ENCODE results near the gene DNAH14.
A peak's percentile ranks its signal among the peaks of the same experiment; 100 is the strongest.
"Not testable (repeated sequence)": the region's sequence is repeated elsewhere in the genome, so short reads cannot be mapped to it uniquely, and the experiment has no call there.

The DNAH14 gene

GRCh38 chr1:224929335-224930237, at the start of gene DNAH14:
TSS of gene DNAH14 (plus strand) at chr1:224929675. CDS start at chr1:224952703, 23,028 bp downstream.
- DNase-seq (ENCODE audit: low spot score), result no peak
- no peak for TF ChIP-seq CTCF (IDR thresholded peaks at IDR 0.05)
- peak within 1 kb of the TSS in 1 of 2 donors; percentile 28 for H3K27ac ChIP-seq
- peak within 1 kb of the TSS; percentile 75 for H3K4me3 ChIP-seq

GRCh38 chr1:224880593-224881307, 48.7 kb upstream of the DNAH14 start:
- no peak for TF ChIP-seq CTCF (IDR thresholded peaks at IDR 0.05)
- Histone ChIP-seq H3K4me3 (no peak overlapping the region), H3K27ac (no peak overlapping the region)
- no peak for DNase-seq (ENCODE audit: low spot score)

GRCh38 chr1:224881308-224881692, 48.2 kb upstream of the DNAH14 start:
- not testable (repeated sequence) for DNase-seq (ENCODE audit: low spot score); H3K4me3 ChIP-seq; H3K27ac ChIP-seq

GRCh38 chr1:224881762-224882211, 47.7 kb upstream of the DNAH14 start:
- no peak for TF ChIP-seq CTCF (IDR thresholded peaks at IDR 0.05)
- Histone ChIP-seq H3K4me3 (no peak overlapping the region), H3K27ac (no peak overlapping the region)
- no peak for DNase-seq (ENCODE audit: low spot score)

- no peak for DNase-seq (ENCODE audit: low spot score)
- H3K27ac ChIP-seq, result no peak overlapping the region
- no peak for TF ChIP-seq CTCF (IDR thresholded peaks at IDR 0.05)
- no peak overlapping the region for H3K4me3 ChIP-seq
Observed at GRCh38 chr1:224882264-224882663, 47.2 kb upstream of the DNAH14 start.

- no peak for DNase-seq (ENCODE audit: low spot score)
- no peak overlapping the region for H3K4me3 ChIP-seq
- no peak overlapping the region for H3K27ac ChIP-seq
- no peak for TF ChIP-seq CTCF (IDR thresholded peaks at IDR 0.05)
Observed at GRCh38 chr1:224883091-224883490, 46.4 kb upstream of the DNAH14 start.

GRCh38 chr1:224884361-224884801, 45.1 kb upstream of the DNAH14 start:
- TF ChIP-seq CTCF (IDR thresholded peaks at IDR 0.05), result no peak
- no peak overlapping the region for H3K27ac ChIP-seq
- H3K4me3 ChIP-seq, result no peak overlapping the region
- DNase-seq (ENCODE audit: low spot score), result no peak

- DNase-seq (ENCODE audit: low spot score); H3K4me3 ChIP-seq; H3K27ac ChIP-seq: not testable (repeated sequence)
Observed at GRCh38 chr1:224885376-224885775, 44.1 kb upstream of the DNAH14 start.
